ENCODE data around the gene ST7.

GRCh38 chr7:116951366-116952292 lies 1.7 kb upstream of the ST7 start:
- TF ChIP-seq, protein P1, sequence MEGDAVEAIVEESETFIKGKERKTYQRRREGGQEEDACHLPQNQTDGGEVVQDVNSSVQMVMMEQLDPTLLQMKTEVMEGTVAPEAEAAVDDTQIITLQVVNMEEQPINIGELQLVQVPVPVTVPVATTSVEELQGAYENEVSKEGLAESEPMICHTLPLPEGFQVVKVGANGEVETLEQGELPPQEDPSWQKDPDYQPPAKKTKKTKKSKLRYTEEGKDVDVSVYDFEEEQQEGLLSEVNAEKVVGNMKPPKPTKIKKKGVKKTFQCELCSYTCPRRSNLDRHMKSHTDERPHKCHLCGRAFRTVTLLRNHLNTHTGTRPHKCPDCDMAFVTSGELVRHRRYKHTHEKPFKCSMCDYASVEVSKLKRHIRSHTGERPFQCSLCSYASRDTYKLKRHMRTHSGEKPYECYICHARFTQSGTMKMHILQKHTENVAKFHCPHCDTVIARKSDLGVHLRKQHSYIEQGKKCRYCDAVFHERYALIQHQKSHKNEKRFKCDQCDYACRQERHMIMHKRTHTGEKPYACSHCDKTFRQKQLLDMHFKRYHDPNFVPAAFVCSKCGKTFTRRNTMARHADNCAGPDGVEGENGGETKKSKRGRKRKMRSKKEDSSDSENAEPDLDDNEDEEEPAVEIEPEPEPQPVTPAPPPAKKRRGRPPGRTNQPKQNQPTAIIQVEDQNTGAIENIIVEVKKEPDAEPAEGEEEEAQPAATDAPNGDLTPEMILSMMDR (conservative IDR thresholded peaks at IDR 0.05 in 1 of 2, IDR thresholded peaks at IDR 0.05 in 1 of 2; ENCODE audit: extremely low read depth in 1 of 2, insufficient read depth in 1 of 2, low read depth in 1 of 2, low read length in 2 of 2), result no peak
- TF ChIP-seq EZH2 (IDR thresholded peaks at IDR 0.05; ENCODE audit: borderline replicate concordance, low read length), result no peak

Measured in mammary epithelial cell (primary cell).